HG03565 (cell line): Measurements from ENCODE around the gene WWC2.

Experiments used
- ATAC-seq: cut with Tn5 transposase; IDR thresholded peaks from one replicate; pipeline ENCODE4 v1.9.1; 2021; ENCODE audit warnings: mild to moderate bottlenecking, moderate library complexity; ENCODE audit not compliant: unreplicated experiment

WWC2 gene

GRCh38 chr4:183348706-183349659 lies 249.9 kb downstream of the WWC2 start:
- ATAC-seq = no peak

GRCh38 chr4:183349673-183350072 lies 250.6 kb downstream of the WWC2 start:
- no peak for ATAC-seq

- no peak for ATAC-seq
These were observed 251.4 kb downstream of the WWC2 start for GRCh38 chr4:183350317-183351071.

GRCh38 chr4:183352546-183352945 lies 253.5 kb downstream of the WWC2 start:
- no peak for ATAC-seq

GRCh38 chr4:183353557-183353956 lies 254.5 kb downstream of the WWC2 start:
- ATAC-seq = no peak

- no peak for ATAC-seq
These were observed 255.2 kb downstream of the WWC2 start for GRCh38 chr4:183354219-183354618.

GRCh38 chr4:183355405-183355804 lies 256.3 kb downstream of the WWC2 start:
- no peak for ATAC-seq

GRCh38 chr4:183356173-183356830 lies 257.2 kb downstream of the WWC2 start:
- ATAC-seq = no peak

GRCh38 chr4:183356931-183357675 lies 258.0 kb downstream of the WWC2 start:
- no peak for ATAC-seq

- no peak for ATAC-seq
These were observed 259.2 kb downstream of the WWC2 start for GRCh38 chr4:183358215-183358755.

GRCh38 chr4:183360161-183360919 lies 261.3 kb downstream of the WWC2 start:
- ATAC-seq = no peak

- ATAC-seq = no peak
These were observed 263.0 kb downstream of the WWC2 start for GRCh38 chr4:183362036-183362435.

- ATAC-seq = no peak
These were observed 264.0 kb downstream of the WWC2 start for GRCh38 chr4:183362916-183363542.

- no peak for ATAC-seq
These were observed 265.0 kb downstream of the WWC2 start for GRCh38 chr4:183364025-183364424.

GRCh38 chr4:183366206-183366835 lies 267.3 kb downstream of the WWC2 start:
- no peak for ATAC-seq

- ATAC-seq = no peak
These were observed 270.0 kb downstream of the WWC2 start for GRCh38 chr4:183369073-183369472.
